Upper lobe of right lung (tissue), 1 donor: Measurements from ENCODE around the gene OR56A4. TPM values are rescaled to one million over a fixed set of nuclear protein-coding genes. Genes with fewer than 3 reads are reported as not detected.
A peak's percentile ranks its signal among the peaks of the same experiment; 100 is the strongest.

ENCODE experiments used
- ATAC-seq: fragments of 200-7000 bp; cut with Tn5 transposase; one replicate; pipeline ENCODE4 v1.9.1; 2020; ENCODE audit warnings: mild to moderate bottlenecking, moderate library complexity
- DNase-seq: peaks from one replicate; pipeline ENCODE4 v3.0.0-alpha.2; 2020
- H3K27ac ChIP-seq: fragments of 200-600 bp; one replicate; pipeline ENCODE4 v1.8.0; 2022
- H3K27me3 ChIP-seq: fragments of 200-600 bp; one replicate; pipeline ENCODE4 v1.8.0; 2022; ENCODE audit warnings: mild to moderate bottlenecking
- H3K36me3 ChIP-seq: fragments of 200-600 bp; one replicate; pipeline ENCODE4 v1.8.0; 2022
- H3K4me1 ChIP-seq: fragments of 200-600 bp; one replicate; pipeline ENCODE4 v1.8.0; 2022
- H3K4me3 ChIP-seq: fragments of 200-600 bp; one replicate; pipeline ENCODE4 v1.8.0; 2022; ENCODE audit warnings: mild to moderate bottlenecking
- H3K9me3 ChIP-seq: fragments of 200-600 bp; one replicate; pipeline ENCODE4 v1.8.0; 2022
- intact Hi-C: fragments of 100-400 bp; cut with DNase I; formaldehyde crosslinking; loops from one replicate; pipeline ENCODE4 v1.11.0; 2022
- total RNA-seq: library from RNA; stranded (reverse); fragmentation: NEBNext Ultra II Directional; extraction: Animal tissue kit (Norgen Biotek cat#: 25700); gene quantifications from one replicate; pipeline ENCODE4 v1.2.1, GENCODE V29; 2021
- TF ChIP-seq, protein P1 (sequence below): fragments of 200-600 bp; IDR thresholded peaks from one replicate; pipeline ENCODE4 v1.8.0; 2022; ENCODE audit warnings: antibody characterized with exemption
- donor health status: DM: no; HTN: yes; CAD: no; lungs with severe emphysema.

The OR56A4 gene
- total RNA-seq, 1 donor from 2014 or later: not detected

DNA sequence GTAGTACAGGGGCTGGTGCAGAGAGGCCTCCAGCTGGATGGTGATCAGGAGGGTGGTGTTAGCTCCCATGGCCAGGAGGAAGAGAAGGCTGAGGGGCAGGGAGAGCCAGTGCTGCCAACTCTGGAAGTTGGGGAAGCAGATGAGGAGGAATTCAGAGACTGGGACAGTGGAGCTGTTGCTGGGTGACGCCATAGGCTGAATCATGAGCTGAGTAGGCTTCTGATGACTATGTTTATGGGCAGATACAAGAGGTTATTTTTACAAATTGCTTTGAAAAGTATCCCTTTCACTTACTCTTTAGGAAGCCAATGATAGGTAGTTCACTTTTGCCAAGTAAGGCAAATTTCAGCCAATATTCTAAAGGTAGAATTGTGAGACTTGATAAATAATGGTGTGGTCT lies 20.8 kb upstream of the OR56A4 start:
- no peak for ATAC-seq
- intact Hi-C loops: no loop called here
- TF ChIP-seq, protein P1, sequence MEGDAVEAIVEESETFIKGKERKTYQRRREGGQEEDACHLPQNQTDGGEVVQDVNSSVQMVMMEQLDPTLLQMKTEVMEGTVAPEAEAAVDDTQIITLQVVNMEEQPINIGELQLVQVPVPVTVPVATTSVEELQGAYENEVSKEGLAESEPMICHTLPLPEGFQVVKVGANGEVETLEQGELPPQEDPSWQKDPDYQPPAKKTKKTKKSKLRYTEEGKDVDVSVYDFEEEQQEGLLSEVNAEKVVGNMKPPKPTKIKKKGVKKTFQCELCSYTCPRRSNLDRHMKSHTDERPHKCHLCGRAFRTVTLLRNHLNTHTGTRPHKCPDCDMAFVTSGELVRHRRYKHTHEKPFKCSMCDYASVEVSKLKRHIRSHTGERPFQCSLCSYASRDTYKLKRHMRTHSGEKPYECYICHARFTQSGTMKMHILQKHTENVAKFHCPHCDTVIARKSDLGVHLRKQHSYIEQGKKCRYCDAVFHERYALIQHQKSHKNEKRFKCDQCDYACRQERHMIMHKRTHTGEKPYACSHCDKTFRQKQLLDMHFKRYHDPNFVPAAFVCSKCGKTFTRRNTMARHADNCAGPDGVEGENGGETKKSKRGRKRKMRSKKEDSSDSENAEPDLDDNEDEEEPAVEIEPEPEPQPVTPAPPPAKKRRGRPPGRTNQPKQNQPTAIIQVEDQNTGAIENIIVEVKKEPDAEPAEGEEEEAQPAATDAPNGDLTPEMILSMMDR: no peak

DNA sequence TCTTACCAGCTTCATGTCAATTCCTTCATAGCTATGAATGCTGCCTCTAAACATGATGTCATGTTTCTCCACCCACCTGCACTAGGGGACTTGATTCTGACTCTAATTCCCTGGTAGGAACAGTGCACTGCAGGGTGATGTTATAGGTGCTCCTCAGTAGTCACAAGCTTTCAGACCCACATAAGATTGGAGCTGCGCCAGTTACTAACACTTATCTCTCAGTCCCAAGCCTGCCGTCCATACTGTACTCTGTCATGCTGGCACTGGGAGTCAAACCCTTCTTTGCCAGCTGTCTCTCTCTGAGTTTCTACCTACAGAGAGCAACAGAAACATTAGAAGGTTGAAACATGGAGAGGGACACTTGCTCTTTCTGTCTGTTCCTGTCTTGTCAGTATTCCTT lies 18.3 kb upstream of the OR56A4 start:
- H3K27ac ChIP-seq: no peak overlapping the region
- ATAC-seq: no peak
- TF ChIP-seq, protein P1: no peak
- intact Hi-C loops: no loop called here
- H3K4me3 ChIP-seq: no peak overlapping the region
- no peaks in the 10 kb centered on the region for H3K27me3 ChIP-seq
- no peak for DNase-seq
- H3K4me1 ChIP-seq: no peaks in the 10 kb centered on the region
- H3K36me3 ChIP-seq: no peaks in the 10 kb centered on the region
- no peaks in the 10 kb centered on the region for H3K9me3 ChIP-seq

More for the DNA sequence above, 20.8 kb upstream of the OR56A4 start:
- Histone ChIP-seq H3K27me3 (no peaks in the 10 kb centered on the region), H3K36me3 (no peaks in the 10 kb centered on the region), H3K9me3 (no peaks in the 10 kb centered on the region), H3K4me3 (no peak overlapping the region), H3K27ac (no peak overlapping the region), H3K4me1 (no peaks in the 10 kb centered on the region)
- no peak for DNase-seq

DNA sequence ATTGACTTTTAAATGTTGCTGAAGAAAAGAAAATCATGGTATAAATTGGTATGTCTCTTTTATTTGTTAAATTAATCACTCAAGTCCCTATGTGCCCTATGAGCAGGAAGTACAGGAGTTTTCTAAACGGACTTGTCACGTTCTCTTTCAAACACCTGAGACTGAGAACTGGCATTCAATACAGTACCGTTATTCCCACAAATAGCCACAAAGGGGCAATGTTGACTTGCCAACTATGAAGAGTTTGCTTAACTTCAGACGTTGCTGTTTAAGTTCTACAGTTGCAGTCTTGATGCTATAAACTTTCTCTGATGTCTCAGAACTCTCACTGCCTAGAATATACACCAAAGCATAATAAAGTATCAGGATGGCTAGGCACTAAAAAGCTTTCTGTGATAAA lies 16.2 kb upstream of the OR56A4 start:
- no peak for DNase-seq
- intact Hi-C loops: no loop called here
- Histone ChIP-seq H3K27ac (no peak overlapping the region), H3K27me3 (no peaks in the 10 kb centered on the region), H3K36me3 (no peaks in the 10 kb centered on the region), H3K4me1 (no peaks in the 10 kb centered on the region), H3K4me3 (no peak overlapping the region), H3K9me3 (no peaks in the 10 kb centered on the region)
- peak; percentile 80 for ATAC-seq
- TF ChIP-seq, protein P1: peak; percentile 63

DNA sequence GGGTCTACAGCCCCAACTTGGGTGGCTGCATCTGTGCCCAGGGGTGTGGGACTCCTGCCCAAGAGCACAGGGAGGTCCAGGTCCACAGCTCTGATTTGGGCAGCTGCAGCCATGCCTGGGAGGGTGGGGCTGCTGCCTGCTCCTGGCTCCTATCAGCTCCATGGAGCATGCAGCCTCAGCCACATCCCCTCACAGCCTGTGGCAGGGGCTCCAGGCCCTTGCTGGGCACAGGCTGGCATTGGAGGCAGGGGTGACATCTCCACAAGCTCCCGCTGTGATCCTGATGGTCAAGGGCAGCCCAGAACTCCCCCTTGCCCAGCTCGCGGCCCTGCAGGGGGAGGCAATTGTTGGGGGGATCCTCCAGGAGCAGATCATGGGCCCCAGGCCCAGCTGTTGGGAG lies 6.3 kb upstream of the OR56A4 start:
- Histone ChIP-seq H3K9me3 (no peaks in the 10 kb centered on the region), H3K4me3 (no peak overlapping the region), H3K4me1 (no peaks in the 10 kb centered on the region), H3K27ac (no peak overlapping the region), H3K27me3 (no peaks in the 10 kb centered on the region), H3K36me3 (no peaks in the 10 kb centered on the region)
- TF ChIP-seq, protein P1: no peak
- no peak for DNase-seq
- ATAC-seq: peak; percentile 28
- intact Hi-C loops: no loop called here

DNA sequence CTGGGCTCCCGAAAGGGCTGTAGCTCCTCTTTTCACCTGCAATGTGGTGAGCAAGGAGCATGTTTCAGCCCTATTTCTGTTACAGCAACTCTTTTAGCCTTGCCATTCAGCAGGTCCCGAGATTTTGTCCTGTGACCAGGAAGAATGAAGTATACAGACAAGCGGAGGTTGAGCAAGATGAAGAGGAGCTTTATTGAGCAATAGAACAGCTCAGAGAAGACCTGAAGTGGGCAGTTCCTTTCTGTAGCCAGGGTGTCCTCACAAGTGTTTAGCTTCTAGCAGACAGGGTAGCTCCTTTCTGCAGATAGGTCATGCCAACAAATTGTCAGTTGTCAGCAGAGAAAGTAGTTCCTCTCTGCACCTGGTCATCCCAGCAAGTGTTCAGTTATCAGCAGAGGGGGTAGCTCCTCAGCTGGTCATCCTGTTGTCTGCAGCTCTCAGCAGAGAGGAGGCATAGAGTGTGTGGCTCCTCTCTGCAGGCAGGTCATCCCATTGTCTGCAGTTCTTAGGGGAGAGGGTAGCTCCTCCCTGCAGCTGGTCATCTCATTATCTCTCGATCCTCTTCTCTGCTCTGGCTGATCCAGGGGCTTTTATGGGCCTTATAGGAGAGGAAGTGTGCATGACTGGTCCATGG lies 5.4 kb upstream of the OR56A4 start:
- Histone ChIP-seq H3K9me3 (no peaks in the 10 kb centered on the region), H3K36me3 (no peaks in the 10 kb centered on the region), H3K27ac (no peak overlapping the region), H3K27me3 (no peaks in the 10 kb centered on the region), H3K4me3 (no peak overlapping the region), H3K4me1 (no peaks in the 10 kb centered on the region)
- TF ChIP-seq, protein P1: no peak
- DNase-seq (no peak), ATAC-seq (peak; percentile 62)
- intact Hi-C loops: no loop called here

DNA sequence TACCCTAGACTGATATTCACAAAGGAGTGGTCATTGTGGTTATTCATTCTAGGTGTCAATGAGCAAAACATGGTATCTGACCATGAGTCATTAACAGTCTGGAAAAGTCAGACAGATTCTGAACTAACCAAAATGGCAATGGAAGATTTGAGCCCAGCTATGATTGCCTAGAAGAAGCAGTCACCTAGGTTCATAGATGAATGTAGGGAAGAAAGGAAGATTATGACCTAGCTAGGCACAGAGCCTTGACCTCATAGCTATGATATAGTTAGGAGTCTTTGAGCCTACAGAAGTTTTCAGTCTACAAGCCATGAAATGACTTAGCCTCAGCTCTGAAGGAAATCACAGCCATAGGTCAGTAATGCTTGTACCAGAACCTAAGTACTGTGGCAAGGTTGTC lies 351 bp downstream of the OR56A4 start:
- DNase-seq (no peak), ATAC-seq (no peak)
- no peaks in the 10 kb centered on the region for H3K36me3 ChIP-seq
- no peaks in the 10 kb centered on the region for H3K4me1 ChIP-seq
- intact Hi-C loops: no loop called here
- TF ChIP-seq, protein P1: no peak
- no peaks in the 10 kb centered on the region for H3K9me3 ChIP-seq
- no peaks in the 10 kb centered on the region for H3K27me3 ChIP-seq
- H3K27ac ChIP-seq: no peak overlapping the region
- H3K4me3 ChIP-seq: no peak overlapping the region
